ENCODE measurements around the gene THPO.
A peak's percentile ranks its signal among the peaks of the same experiment; 100 is the strongest.

- TF ChIP-seq POLR2AphosphoS5 (IDR thresholded peaks at IDR 0.05; ENCODE audit: low read length) (peak; percentile 44), CTCF (IDR thresholded peaks at IDR 0.05 in 2 of 3, conservative IDR thresholded peaks at IDR 0.05 in 1 of 3; ENCODE audit: control insufficient read depth in 2 of 3, extremely low read depth in 1 of 3, insufficient read depth in 1 of 3, low read depth in 3 of 3, low read length in 3 of 3) (no peak), FOXM1 (IDR thresholded peaks at IDR 0.05; ENCODE audit: low read depth, low read length) (no peak), KLF5 (IDR thresholded peaks at IDR 0.05; ENCODE audit: partially characterized antibody) (no peak), ZBTB33 (IDR thresholded peaks at IDR 0.05) (no peak), EP300 (IDR thresholded peaks at IDR 0.05; ENCODE audit: borderline replicate concordance in 1 of 2, control insufficient read depth in 1 of 2, low read depth in 2 of 2, low read length in 2 of 2) (no peak), EED (IDR thresholded peaks at IDR 0.05; ENCODE audit: low read depth) (no peak), REST (IDR thresholded peaks at IDR 0.05; ENCODE audit: low read depth, low read length) (no peak), ZBTB4 (CRISPR knock-in tag; IDR thresholded peaks at IDR 0.05) (no peak), ZZZ3 (IDR thresholded peaks at IDR 0.05; ENCODE audit: control insufficient read depth, insufficient read length, low read depth) (no peak), BACH1 (IDR thresholded peaks at IDR 0.05; ENCODE audit: borderline replicate concordance) (no peak), RBBP5 (conservative IDR thresholded peaks at IDR 0.05) (no peak), NRF1 (conservative IDR thresholded peaks at IDR 0.05; ENCODE audit: low read depth, low read length) (no peak)
Measured at GRCh38 chr3:184332370-184333090, 45.5 kb downstream of the THPO start.
